ENCODE measurements around the gene FOXN1.
"Not testable (repeated sequence)": the region's sequence is repeated elsewhere in the genome, so short reads cannot be mapped to it uniquely, and the experiment has no call there.

The FOXN1 gene, protein sequence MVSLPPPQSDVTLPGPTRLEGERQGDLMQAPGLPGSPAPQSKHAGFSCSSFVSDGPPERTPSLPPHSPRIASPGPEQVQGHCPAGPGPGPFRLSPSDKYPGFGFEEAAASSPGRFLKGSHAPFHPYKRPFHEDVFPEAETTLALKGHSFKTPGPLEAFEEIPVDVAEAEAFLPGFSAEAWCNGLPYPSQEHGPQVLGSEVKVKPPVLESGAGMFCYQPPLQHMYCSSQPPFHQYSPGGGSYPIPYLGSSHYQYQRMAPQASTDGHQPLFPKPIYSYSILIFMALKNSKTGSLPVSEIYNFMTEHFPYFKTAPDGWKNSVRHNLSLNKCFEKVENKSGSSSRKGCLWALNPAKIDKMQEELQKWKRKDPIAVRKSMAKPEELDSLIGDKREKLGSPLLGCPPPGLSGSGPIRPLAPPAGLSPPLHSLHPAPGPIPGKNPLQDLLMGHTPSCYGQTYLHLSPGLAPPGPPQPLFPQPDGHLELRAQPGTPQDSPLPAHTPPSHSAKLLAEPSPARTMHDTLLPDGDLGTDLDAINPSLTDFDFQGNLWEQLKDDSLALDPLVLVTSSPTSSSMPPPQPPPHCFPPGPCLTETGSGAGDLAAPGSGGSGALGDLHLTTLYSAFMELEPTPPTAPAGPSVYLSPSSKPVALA

DNA sequence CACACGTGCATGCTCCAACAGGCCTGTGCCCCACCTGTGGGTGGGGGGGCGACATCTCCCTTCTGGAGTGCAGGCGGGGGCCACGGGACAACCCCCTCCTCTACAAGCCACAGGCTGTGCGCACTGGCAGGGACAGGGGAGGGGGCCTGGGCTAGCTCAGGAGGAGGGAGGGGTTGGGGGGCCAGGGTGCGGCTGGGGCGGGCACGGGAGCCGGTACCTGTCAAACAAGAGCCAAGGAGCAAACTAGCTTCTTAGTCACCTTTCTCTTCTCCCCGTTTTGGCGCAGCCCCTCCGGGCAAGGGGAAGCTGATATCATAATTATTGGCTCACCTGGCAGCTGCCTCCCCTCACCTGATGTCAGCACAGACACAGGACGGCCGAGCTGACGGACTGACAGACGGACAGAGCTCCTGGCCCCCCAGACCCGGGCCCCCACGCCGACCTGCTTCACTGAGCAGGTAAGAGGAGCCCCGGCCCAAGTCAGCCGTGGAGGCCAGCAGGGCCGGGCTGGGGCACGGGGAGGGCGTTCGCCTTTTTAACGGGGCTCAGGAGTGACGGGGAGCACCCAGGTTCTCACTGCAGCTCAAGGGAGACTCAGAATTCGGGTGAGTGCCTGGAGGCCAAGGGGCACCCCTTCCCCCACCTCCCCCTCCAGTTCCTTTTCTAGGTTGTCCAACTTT lies at the start of gene FOXN1:
FOXN1 (plus strand) TSS at position 363 of the 680 bp plus-strand sequence. CDS start 17,622 bp downstream, outside the sequence.
- DNase-seq, result no peak

DNA sequence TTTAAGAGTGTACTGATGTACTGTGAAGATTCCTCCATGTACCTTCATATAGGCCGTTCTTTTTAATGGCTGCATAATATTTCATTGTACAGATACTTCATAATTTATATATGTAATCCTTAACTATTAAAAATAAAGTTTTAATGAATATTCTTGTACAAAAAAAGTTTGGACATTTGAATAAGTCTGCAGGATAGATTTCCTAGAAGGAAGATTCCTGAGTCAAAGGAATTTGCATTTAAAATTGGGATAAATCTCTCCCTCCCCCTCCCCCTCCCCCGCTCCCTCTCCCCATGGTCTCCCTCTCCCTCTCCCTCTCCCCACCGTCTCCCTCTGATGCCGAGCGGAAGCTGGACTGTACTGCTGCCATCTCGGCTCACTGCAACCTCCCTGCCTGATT lies 48.3 kb upstream of the FOXN1 start:
- no peak for DNase-seq

GRCh38 chr17:28458881-28459280 lies 47.3 kb upstream of the FOXN1 start:
- not testable (repeated sequence) for DNase-seq

DNA sequence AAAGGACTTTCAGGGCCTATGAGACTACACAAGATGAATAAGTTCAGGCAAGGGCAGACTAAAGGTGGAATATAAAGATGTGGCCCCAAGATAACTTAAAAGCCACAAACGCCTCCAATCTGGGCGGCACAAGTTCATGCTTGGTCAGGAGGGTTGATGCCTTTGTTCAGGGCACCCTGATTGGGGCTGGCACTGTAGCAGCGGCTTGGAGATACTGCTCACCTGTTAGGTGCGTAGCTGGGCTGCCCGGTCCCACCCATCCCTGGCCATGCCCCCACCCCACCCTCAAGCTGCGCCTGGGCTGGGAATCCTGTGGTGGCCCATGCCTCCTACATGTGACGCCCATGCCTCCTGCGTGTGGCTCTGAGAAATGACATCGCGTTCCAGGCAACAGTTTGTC lies 45.2 kb upstream of the FOXN1 start:
- no peak for DNase-seq

DNA sequence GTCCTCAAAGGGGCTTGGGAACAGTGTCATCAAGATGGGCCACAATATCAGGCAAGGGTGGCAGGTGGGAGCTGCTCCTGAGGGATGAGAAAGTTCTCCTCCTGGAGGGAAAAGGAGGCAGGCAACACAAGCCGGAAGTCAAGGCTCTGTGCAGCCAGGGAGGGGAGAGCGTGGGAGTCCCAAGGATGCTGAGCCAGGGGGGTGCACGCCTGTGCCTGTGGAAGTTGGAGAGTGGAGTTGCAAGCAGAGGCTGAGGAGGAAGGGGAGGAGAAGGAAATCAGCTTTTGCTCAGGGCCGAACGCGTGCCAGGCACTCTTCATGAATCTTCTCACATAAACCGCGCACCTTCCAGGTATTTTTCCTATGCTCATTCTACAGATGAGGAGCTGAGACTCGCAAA lies 40.1 kb upstream of the FOXN1 start:
- DNase-seq, result no peak

- no peak for DNase-seq
Measured at GRCh38 chr17:28466521-28467048, 39.6 kb upstream of the FOXN1 start.

- DNase-seq, result no peak
Measured at GRCh38 chr17:28467456-28468025, 38.6 kb upstream of the FOXN1 start.

DNA sequence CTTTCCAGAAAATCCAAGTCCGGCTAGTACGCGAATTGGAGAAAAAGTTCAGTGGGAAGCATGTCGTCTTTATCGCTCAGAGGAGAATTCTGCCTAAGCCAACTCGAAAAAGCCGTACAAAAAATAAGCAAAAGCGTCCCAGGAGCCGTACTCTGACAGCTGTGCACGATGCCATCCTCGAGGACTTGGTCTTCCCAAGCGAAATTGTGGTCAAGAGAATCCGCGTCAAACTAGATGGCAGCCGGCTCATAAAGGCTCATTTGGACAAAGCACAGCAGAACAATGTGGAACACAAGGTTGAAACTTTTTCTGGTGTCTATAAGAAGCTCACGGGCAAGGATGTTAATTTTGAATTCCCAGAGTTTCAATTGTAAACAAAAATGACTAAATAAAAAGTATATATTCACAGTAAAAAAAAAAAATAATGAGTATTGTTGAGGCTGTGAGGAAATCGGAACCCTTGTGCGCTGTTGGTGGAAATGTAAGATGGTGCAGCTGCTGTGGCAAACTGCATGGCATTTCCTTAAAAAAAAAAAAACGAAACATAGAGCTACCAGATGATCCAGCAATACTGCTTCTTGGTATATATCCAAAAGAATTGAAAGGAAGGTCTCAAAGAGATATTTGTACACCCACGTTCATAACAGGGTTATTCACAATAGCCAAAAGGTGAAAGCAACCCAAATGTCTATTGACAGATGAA lies 38.0 kb upstream of the FOXN1 start:
- DNase-seq, result not testable (repeated sequence)

DNA sequence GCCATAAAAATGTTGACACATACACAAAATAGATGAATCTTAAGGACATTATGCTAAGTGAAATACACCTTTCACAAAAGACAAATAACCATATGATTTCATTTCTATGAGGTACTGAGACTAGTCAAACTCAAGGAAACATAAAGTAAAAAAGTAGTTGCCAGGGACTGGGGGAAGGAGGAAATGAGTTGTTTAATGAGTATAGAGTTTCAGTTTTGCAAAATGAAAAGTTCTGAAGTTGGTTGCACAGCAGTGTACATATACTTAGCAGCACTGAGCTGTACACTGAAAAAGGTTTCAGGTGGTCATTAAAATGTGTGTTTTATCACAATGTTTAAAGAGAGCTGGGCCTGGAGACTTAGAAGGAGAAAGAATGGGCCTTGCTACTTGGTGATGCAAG lies 37.4 kb upstream of the FOXN1 start:
- DNase-seq, result no peak

- DNase-seq, result no peak
Measured at GRCh38 chr17:28469376-28469775, 36.8 kb upstream of the FOXN1 start.

DNA sequence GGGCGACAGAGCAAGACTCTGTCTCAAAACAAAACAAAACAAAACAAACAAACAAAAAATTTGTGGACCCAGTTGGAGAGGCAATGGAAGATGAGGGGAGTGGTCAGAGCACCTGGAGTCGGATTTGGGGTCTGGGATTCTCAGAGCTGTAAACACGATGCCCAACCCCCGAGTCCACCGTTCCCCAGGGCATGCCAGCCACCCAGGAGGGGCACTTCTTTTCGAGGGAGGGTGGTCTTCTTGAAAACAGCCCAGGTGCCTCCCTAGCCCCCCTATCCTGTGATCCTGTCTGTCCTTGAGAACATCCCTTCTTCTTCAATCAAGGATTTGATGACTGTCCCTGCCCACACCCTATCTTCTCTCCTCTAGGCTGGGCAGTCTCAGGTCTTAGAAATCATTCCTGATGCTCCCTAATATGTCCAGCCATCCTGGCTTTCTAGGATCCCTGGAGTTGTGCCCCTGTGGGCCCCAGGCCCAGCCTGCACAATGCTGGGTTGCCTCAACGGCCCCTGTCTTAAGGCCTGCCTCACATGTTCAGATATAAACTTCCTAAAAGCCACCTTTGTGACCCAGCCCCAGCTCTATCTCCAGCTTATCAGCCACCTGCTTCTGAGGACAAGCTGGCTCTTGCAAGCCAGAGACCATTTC lies 35.8 kb upstream of the FOXN1 start:
- no peak for DNase-seq

DNA sequence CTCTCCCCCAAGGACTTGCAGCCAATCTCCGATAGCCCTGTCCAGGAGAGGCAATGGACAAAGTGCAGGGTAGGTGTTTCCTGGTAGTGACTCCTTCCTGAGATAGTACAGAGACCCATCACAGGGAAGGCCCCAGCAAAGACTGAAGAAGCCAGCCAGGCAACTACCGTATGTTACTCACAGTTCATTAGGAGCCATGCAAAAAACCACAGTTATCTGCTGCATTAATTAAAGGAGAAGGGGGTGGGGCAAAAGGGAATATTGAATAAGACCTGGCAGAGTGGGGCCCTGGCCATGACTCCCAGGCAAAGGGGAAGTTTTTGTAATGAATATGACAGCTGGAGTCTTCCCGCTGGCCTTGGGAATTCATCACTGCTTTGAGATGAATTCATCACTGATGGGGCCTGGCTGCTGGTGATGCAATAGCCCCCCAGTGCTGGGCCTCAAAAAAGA lies 35.2 kb upstream of the FOXN1 start:
- DNase-seq, result no peak

- no peak for DNase-seq
Measured at GRCh38 chr17:28471531-28472342, 34.4 kb upstream of the FOXN1 start.

GRCh38 chr17:28472871-28473497 lies 33.2 kb upstream of the FOXN1 start:
- DNase-seq, result no peak

DNA sequence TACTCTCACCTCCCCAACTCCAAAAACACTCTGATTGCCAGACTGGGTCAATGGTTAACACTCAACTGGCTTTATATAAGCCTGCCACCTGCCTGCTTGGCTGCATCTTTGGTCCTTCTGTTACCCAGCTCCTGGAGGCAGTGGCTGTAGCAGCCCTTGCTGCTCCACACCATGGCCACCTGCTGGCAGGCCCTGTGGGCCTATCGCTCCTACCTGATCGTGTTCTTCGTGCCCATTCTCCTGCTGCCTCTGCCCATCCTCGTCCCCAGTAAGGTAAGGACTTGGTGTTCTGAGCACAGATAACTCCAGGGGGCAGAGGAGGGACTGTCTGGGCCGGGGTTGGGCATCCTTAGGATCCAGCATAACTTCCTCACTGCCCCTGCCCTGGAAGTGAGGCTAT lies 32.6 kb upstream of the FOXN1 start, which contains the start of gene SLC13A2:
SLC13A2 (plus strand) TSS at position 103 of the 400 bp plus-strand sequence; CDS start at position 172, 69 bp downstream.
- no peak for DNase-seq

GRCh38 chr17:28474111-28474531 lies 32.0 kb upstream of the FOXN1 start:
- DNase-seq, result no peak

GRCh38 chr17:28475151-28475900 lies 30.8 kb upstream of the FOXN1 start:
- DNase-seq, result no peak

- DNase-seq, result no peak
Measured at GRCh38 chr17:28476076-28476865, 29.9 kb upstream of the FOXN1 start.

DNA sequence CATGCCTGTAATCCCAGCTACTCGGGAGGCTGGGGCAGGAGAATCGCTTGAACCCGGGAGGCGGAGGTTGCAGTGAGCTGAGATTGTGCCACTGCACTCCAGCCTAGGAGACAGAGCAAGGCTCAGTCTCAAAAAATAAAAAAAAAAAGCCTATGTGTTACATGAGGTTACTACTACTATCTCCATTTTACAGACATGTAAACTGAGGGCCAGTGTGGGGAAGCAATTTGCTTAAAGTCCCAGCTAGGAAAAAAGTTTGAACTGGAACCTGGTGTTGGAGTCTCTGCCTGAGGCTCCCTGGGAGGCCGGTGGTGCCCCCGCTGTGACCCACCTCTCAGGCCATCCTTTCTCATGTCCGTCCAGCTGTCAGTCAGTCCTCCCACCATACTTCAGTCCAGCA lies 28.2 kb upstream of the FOXN1 start:
- no peak for DNase-seq
